Neural cell (in vitro differentiated cells): ENCODE measurements around the gene TTC9C.

Source experiments
- CTCF ChIP-seq: fragments of 450-650 bp; IDR thresholded peaks from 2 replicates; pipeline ENCODE4 v1.5.1; 2014; ENCODE audit warnings: antibody characterized with exemption, mild to moderate bottlenecking, moderate library complexity; ENCODE audit not compliant: poor library complexity, severe bottlenecking
- POLR2AphosphoS5 ChIP-seq: IDR thresholded peaks from 2 replicates; pipeline ENCODE4 v1.6.1; 2012
- RAD21 ChIP-seq: fragments of 450-650 bp; conservative IDR thresholded peaks from 2 replicates; pipeline ENCODE4 v1.6.1; 2014; ENCODE audit warnings: antibody characterized with exemption, mild to moderate bottlenecking, moderate library complexity
- SMC3 ChIP-seq: fragments of 450-650 bp; conservative IDR thresholded peaks from 2 replicates; pipeline ENCODE4 v1.6.1; 2014; ENCODE audit warnings: antibody characterized with exemption, mild to moderate bottlenecking, moderate library complexity; ENCODE audit not compliant: poor library complexity

GRCh38 chr11:62727872-62728170 is 465 bp upstream of the TTC9C start:
- TF ChIP-seq POLR2AphosphoS5 = no peak
- no peak for TF ChIP-seq SMC3
- TF ChIP-seq CTCF = no peak
- TF ChIP-seq RAD21 = no peak
